DMS 273 treated with DMSO at 0.1 percent for 48 hours (cell line): ENCODE results near the gene KLHL13.
"Not testable (repeated sequence)": the region's sequence is repeated elsewhere in the genome, so short reads cannot be mapped to it uniquely, and the experiment has no call there.

Source experiments
- DNase-seq: peaks from one replicate; lab custom pipeline; 2025; lab: John Stamatoyannopoulos, UW

Gene KLHL13, protein sequence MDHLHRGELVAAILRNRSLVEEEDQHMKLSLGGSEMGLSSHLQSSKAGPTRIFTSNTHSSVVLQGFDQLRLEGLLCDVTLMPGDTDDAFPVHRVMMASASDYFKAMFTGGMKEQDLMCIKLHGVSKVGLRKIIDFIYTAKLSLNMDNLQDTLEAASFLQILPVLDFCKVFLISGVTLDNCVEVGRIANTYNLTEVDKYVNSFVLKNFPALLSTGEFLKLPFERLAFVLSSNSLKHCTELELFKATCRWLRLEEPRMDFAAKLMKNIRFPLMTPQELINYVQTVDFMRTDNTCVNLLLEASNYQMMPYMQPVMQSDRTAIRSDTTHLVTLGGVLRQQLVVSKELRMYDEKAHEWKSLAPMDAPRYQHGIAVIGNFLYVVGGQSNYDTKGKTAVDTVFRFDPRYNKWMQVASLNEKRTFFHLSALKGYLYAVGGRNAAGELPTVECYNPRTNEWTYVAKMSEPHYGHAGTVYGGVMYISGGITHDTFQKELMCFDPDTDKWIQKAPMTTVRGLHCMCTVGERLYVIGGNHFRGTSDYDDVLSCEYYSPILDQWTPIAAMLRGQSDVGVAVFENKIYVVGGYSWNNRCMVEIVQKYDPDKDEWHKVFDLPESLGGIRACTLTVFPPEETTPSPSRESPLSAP

GRCh38 chrX:118116713-118117550 is at the start of gene KLHL13:
Gene KLHL13 (minus strand): TSS chrX:118116810. CDS start chrX:118028473, 88,337 bp downstream.
- DNase-seq, result no peak

DNA sequence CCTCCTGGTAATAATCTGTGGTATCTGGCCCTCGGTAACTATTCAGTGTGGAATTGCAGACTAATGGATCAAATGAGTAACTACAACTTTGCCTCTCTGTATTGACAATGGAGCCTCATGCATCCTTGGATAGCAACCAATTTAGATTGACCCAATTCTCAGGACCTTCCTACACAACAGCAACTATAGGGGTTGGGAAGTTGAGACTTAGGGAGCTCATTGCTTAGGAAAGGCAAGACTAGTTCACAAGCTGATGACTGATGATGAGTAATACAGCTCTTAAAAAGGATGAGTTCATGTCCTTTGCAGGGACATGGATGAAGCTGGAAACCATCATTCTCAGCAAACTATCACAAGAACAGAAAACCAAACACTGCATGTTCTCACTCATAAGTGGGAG is 47.5 kb upstream of the KLHL13 start:
- no peak for DNase-seq

- DNase-seq, result no peak
Measured at GRCh38 chrX:118156953-118157608, 40.5 kb upstream of the KLHL13 start.

GRCh38 chrX:118156254-118156952 is 39.8 kb upstream of the KLHL13 start:
- no peak for DNase-seq

- DNase-seq, result no peak
Measured at GRCh38 chrX:118153270-118153669, 36.7 kb upstream of the KLHL13 start.

- DNase-seq, result no peak
Measured at GRCh38 chrX:118152721-118153120, 36.1 kb upstream of the KLHL13 start.

GRCh38 chrX:118148737-118149136 is 32.1 kb upstream of the KLHL13 start:
- no peak for DNase-seq

DNA sequence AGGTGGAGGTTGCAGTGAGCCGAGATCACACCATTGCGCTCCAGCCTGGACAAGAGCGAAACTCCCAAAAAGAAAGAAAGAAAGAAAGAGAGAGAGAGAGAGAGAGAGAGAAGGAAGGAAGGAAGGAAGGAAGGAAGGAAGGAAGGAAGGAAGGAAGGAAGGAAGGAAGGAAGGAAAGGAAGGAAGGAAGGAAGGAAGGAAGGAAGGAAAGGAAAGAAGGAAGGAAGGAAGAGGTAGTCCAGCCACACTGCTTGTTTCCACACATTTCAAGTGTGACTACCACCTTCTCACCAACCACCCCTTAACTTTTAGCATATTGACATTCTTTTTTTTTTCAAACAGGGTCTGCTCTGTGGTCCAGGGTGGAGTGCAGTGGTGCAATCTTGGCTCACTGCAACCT is 31.2 kb upstream of the KLHL13 start:
- not testable (repeated sequence) for DNase-seq

GRCh38 chrX:118143578-118143977 is 27.0 kb upstream of the KLHL13 start:
- DNase-seq, result no peak

- DNase-seq, result no peak
Measured at GRCh38 chrX:118131336-118131735, 14.7 kb upstream of the KLHL13 start.

DNA sequence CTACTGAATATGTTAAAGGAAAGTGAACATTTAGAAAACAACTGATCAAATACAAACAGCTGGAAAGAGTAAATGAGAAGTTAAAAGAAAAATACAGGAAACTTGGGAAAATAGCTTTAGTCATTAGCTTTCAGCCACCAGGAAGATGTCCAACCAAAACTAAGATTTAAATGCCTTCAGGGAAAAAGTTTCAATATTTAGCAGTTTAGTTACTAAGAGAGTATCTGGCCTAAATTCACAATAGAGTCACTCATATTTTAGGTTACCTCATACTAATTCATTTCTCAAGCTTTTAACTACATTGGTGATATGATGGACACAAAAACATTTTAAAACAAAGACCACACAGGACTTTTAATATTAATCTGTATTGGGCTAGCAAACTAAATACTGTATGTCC is 13.1 kb upstream of the KLHL13 start:
- no peak for DNase-seq

DNA sequence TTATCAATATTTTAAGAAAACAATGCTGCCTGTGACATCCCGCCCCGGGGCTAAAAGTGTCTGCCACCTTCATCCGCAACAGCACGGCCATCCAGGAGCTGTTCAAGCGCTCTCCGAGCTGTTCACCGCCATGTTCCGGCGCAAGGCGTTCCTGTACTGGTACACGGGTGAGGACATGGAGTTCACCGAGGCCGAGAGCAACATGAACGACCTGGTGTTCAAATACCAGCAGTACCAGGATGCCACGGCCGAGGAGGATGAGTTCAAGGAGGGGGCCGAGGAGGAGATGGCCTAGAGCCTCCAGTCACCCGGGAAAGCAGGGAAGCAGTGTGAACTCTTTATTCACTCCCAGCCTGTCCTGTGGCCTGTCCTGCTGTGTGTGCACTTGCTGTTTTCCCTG is 12.1 kb upstream of the KLHL13 start:
- no peak for DNase-seq

GRCh38 chrX:118126286-118126685 is 9.7 kb upstream of the KLHL13 start:
- no peak for DNase-seq

GRCh38 chrX:118124243-118124642 is 7.6 kb upstream of the KLHL13 start:
- not testable (repeated sequence) for DNase-seq

DNA sequence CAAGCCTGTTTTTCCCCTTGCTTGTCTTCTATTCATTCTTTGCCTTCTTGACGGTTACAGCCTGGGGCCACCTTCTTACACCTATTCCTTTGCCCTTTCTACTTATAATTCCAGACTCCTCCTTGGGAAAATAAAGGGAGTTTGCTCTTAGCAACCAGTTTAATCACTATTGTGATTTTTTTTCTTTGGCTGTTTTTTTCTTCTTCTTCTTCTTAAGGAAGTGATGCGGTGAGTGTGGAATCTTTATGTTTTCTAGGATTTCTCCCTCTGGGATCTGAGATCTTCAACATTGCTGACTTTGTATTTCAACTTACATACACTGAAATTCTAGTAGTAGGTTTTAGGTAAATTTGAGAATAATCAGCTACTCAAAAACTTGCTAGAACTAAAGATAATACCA is 1.1 kb upstream of the KLHL13 start:
- DNase-seq, result no peak

DNA sequence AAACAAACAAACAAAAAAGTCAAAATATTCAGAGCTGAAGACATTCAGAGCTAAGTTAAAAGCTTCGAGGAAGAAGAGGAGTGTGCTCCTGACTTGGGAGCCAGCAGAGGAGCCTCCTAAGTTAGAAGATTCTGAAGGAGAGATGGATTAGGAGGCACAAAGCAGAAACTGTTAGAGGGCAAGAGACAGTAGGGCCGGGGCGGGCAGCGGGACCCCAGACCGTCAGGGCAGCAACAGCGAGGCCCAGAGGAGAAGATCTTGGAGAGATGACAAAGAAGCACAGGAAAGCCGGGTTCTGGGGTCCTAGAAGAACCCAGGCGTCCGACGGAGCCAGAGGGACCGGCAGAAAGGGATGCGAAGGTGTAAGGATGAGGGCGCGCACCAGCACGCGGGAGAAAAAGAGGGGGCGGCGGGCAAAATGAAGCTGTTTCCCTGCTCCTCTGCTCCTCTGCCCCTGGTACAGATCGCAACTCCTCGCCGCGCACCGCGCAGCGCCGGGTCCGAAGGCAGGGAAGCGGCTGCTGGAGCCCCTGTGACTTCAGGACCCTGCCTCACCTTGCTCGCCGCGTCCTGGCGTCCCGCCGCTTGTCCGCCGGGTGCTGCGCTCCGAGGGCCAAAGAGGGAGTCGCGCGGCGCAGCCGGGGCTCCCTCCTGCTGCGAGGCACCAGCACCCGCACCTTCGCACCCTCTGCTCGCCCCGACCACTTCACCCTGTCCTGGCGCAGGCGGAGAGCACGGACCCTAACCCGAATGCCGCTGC is 477 bp downstream of the KLHL13 start:
- DNase-seq, result no peak

DNA sequence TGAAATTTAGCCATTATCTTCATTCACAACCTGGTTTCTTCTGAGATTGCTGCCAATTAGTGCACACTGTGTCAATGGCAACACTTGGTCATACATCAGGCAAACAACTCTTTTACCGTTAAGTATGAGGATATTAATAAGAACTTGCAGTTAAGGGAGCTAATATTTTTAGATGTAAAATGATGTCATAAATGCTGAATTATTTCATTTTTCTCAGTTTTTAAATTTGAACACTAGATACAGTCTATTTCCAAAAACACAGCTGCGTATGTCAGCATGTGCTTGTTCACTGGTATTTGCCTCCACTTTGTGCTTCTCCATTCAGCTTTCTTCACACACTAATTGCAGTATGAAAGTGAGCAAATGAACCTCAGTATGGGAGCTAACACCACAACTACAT is 1.6 kb downstream of the KLHL13 start:
- DNase-seq, result no peak

- DNase-seq, result no peak
Measured at GRCh38 chrX:118109065-118109464, 7.5 kb downstream of the KLHL13 start.

DNA sequence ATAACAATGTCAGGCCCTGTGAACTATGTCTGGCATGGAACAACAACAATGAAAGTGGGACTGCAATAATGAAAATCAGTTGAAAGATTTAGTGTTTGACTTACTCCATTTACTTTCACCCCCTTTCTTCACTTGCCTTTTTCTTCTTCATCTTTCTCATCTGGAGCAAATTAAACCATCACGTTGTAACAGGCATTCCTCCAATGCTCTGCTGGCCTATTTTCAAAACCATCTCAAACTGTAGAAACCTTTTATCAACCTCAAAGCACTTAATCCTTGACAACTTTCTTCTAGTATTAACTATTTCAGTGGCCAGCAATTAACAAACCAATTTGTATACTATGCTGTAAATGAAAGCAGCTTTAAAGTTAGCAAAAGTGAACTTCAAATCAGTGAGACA is 8.3 kb downstream of the KLHL13 start:
- no peak for DNase-seq

DNA sequence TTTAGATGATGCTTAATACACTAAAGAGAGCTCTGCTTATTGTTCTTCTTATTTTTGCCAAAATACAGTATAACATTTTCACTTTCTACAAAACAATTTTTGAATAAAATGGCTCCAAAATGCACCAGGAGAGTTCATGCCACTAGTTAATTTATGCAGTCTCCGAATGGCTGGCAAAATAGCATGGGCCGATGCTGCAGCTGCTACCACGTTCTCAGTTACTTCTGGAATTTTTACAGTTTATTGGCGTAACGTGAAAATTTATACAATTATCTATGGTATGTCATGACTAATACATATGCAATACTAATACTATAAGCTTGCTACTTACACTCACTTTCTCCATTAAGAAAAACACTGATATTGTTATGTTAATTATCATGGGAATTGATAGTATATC is 16.5 kb downstream of the KLHL13 start:
- DNase-seq, result no peak

DNA sequence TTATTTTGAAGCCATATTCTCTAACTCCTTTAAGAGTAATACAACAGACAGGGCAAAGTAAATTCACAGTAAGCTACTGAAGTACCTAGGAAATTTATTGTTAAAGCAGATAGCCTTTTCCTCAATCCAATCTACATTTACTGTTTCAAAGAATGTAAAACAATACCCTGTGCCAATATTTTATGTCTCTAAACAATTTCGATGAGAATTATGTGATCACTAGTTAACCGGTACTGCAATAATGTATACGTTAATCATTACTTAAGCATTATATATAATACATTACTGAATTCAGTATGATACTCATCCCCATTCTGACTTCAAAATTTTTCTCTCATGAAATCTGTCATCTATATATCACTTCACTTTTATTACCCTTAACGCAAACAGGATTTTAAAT is 28.5 kb downstream of the KLHL13 start:
- no peak for DNase-seq
